ENCODE measurements around the gene TST. TPM values are rescaled to one million over a fixed set of nuclear protein-coding genes. Genes with fewer than 3 reads are reported as not detected.

TST gene
- total RNA-seq, 1 experiment from 2014 or later, result 99.4 TPM

DNA sequence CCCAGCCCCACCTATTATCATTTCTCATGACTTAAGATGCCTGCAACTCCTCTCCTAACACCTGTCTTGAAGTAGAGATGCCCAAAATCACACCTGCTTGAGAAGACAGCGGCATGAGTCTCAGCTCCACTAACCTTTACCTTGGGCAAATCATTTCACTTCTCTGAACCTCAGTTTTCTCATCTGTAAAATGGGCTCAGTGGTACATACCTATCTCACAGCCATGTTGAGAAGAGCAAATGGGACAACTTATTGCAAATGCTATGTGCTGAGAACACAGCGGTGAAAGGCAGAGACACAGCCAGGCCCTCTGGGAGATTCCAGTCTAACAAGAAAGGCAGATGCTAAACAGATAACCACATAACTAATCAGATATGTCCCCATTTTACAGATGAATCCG, 7.8 kb downstream of the TST start:
- no peaks in the 10 kb centered on the region; the same call in 1 of the 2 replicates for H3K9me2 ChIP-seq (ENCODE audit: insufficient read depth)
- peaks cover 6% of the 10 kb centered on the region; the same call in 1 of the 2 replicates for H3K79me2 ChIP-seq (ENCODE audit: low read depth)
- no TSS peak for BruUV-seq (replicated peaks)
- ChIA-PET POLR2A (ENCODE audit: unreplicated experiment) (interaction anchor here (0.6 kb wide), 2 partner anchors 216 to 755 kb away, joined by 3 to 6 read pairs; no protein-coding TSS in a partner anchor), CTCF (no interaction called here)
- H3K4me3 ChIP-seq, result no peak overlapping the region
- peaks cover 5% of the 10 kb centered on the region; the same call in 1 of the 2 replicates for H3K36me3 ChIP-seq (ENCODE audit: low read depth)
- H4K20me1 ChIP-seq (ENCODE audit: insufficient read depth), result no peaks in the 10 kb centered on the region
- H3K9me3 ChIP-seq (ENCODE audit: insufficient read depth, low read depth), result no peaks in the 10 kb centered on the region
- no peak overlapping the region for H2AFZ ChIP-seq
- peaks cover 31% of the 10 kb centered on the region; the same call in 1 of the 2 replicates for H3F3A ChIP-seq (ENCODE audit: insufficient read depth, low read depth)
- no peak overlapping the region for H3K27ac ChIP-seq
- intact Hi-C loops (cut with micrococcal nuclease; ENCODE audit: unreplicated experiment), result no loop called here
- no peak for DNase-seq
- H3K4me2 ChIP-seq, result no peak overlapping the region
- TF ChIP-seq, protein P1, sequence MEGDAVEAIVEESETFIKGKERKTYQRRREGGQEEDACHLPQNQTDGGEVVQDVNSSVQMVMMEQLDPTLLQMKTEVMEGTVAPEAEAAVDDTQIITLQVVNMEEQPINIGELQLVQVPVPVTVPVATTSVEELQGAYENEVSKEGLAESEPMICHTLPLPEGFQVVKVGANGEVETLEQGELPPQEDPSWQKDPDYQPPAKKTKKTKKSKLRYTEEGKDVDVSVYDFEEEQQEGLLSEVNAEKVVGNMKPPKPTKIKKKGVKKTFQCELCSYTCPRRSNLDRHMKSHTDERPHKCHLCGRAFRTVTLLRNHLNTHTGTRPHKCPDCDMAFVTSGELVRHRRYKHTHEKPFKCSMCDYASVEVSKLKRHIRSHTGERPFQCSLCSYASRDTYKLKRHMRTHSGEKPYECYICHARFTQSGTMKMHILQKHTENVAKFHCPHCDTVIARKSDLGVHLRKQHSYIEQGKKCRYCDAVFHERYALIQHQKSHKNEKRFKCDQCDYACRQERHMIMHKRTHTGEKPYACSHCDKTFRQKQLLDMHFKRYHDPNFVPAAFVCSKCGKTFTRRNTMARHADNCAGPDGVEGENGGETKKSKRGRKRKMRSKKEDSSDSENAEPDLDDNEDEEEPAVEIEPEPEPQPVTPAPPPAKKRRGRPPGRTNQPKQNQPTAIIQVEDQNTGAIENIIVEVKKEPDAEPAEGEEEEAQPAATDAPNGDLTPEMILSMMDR (conservative IDR thresholded peaks at IDR 0.05), result no peak
- no peak for TF ChIP-seq EZH2 (IDR thresholded peaks at IDR 0.05; ENCODE audit: low read depth)
- peaks cover 46% of the 10 kb centered on the region for H3K4me1 ChIP-seq (replicated peaks; ENCODE audit: insufficient read depth)
- H3K27me3 ChIP-seq (ENCODE audit: insufficient read depth, low read depth), result no peaks in the 10 kb centered on the region

DNA sequence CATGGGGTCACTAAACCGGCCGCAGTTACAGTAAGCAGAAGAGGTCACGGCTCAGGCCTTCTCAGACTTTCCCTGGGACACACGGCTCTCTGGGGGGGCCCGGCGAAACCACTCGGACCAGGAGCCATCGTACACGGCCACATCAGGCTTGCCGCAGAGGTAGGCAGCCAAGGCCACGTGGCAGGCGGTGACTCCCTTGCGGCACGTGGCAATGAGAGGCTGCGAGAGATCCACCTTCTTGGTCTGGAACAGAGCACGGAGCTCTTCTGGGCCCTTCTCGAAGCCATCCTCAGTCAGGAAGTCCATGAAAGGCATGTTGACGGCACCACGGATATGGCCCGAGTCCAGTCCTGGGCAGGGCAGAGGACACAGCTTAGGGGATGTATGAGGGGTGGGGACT, 8.3 kb downstream of the TST start:
- no peak for TF ChIP-seq EZH2 (IDR thresholded peaks at IDR 0.05; ENCODE audit: low read depth)
- TF ChIP-seq, protein P1 (conservative IDR thresholded peaks at IDR 0.05), result no peak
- Histone ChIP-seq H3K4me2 (no peak overlapping the region), H3K9me2 (ENCODE audit: insufficient read depth) (no peaks in the 10 kb centered on the region; the same call in 1 of the 2 replicates), H3F3A (ENCODE audit: insufficient read depth, low read depth) (peaks cover 27% of the 10 kb centered on the region; the same call in 1 of the 2 replicates), H2AFZ (no peak overlapping the region), H3K27me3 (ENCODE audit: insufficient read depth, low read depth) (no peaks in the 10 kb centered on the region), H4K20me1 (ENCODE audit: insufficient read depth) (no peaks in the 10 kb centered on the region), H3K4me3 (no peak overlapping the region), H3K9me3 (ENCODE audit: insufficient read depth, low read depth) (no peaks in the 10 kb centered on the region), H3K79me2 (ENCODE audit: low read depth) (peaks cover under 1% of the 10 kb centered on the region; the same call in 1 of the 2 replicates), H3K4me1 (replicated peaks; ENCODE audit: insufficient read depth) (peaks cover 42% of the 10 kb centered on the region), H3K36me3 (ENCODE audit: low read depth) (peaks cover under 1% of the 10 kb centered on the region; the same call in 1 of the 2 replicates), H3K27ac (no peak overlapping the region)
- intact Hi-C loops (cut with micrococcal nuclease; ENCODE audit: unreplicated experiment), result no loop called here
- BruUV-seq (replicated peaks), result no TSS peak
- ChIA-PET CTCF (no interaction called here), POLR2A (ENCODE audit: unreplicated experiment) (interaction anchor here (0.6 kb wide), 2 partner anchors 216 to 756 kb away, joined by 3 to 6 read pairs; no protein-coding TSS in a partner anchor)
- DNase-seq, result no peak

DNA sequence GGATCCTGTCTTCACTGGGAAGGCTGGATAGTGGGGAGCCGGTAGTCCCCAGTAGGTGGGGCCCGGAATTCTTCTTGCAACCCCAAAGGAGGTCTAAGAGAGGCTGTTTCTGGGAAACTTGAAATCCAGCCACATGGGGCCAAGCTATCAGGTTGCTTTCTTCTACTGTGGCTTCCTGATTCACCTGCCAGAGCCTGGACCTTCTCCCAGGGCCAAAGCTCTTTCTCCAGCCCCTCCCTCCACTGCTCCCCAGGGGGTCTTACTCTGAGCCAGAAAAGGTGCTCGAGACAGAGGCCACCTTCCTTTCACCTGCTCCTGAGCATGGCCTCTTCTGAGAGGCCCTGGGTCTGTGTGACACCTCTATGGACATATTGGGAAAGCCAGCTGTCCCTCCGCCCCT, 9.1 kb downstream of the TST start:
- Histone ChIP-seq H3K36me3 (ENCODE audit: low read depth) (no peaks in the 10 kb centered on the region), H3K4me2 (no peak overlapping the region), H3K4me1 (replicated peaks; ENCODE audit: insufficient read depth) (peaks cover 34% of the 10 kb centered on the region), H4K20me1 (ENCODE audit: insufficient read depth) (no peaks in the 10 kb centered on the region), H3K9me3 (ENCODE audit: insufficient read depth, low read depth) (no peaks in the 10 kb centered on the region), H3K27ac (no peak overlapping the region), H3K4me3 (no peak overlapping the region), H3K27me3 (ENCODE audit: insufficient read depth, low read depth) (no peaks in the 10 kb centered on the region; the same call in 1 of the 2 replicates), H3K79me2 (ENCODE audit: low read depth) (no peaks in the 10 kb centered on the region), H3K9me2 (ENCODE audit: insufficient read depth) (no peaks in the 10 kb centered on the region; the same call in 1 of the 2 replicates), H3F3A (ENCODE audit: insufficient read depth, low read depth) (peaks cover 19% of the 10 kb centered on the region; the same call in 1 of the 2 replicates), H2AFZ (no peak overlapping the region)
- BruUV-seq (replicated peaks), result no TSS peak
- no peak for DNase-seq
- intact Hi-C loops (cut with micrococcal nuclease; ENCODE audit: unreplicated experiment), result no loop called here
- CTCF ChIA-PET, result no interaction called here
- POLR2A ChIA-PET (ENCODE audit: unreplicated experiment), result no interaction called here
- TF ChIP-seq, protein P1 (conservative IDR thresholded peaks at IDR 0.05), result no peak
- TF ChIP-seq EZH2 (IDR thresholded peaks at IDR 0.05; ENCODE audit: low read depth), result no peak

Data from PC-9 (cell line).